A673 (cell line): ENCODE results near the gene PUS10.

Source experiments
- CTCF ChIP-seq: fragments of 300-800, 200-600 bp; sonication (generic); conservative IDR thresholded peaks from 2 replicates; pipeline ENCODE4 v1.5.1; 2017; ENCODE audit warnings: low read depth, mild to moderate bottlenecking, antibody characterized with exemption, low read length, moderate library complexity, mixed read lengths
- EZH2 ChIP-seq: fragments of 200-600 bp; sonication (generic); IDR thresholded peaks from 2 replicates; pipeline ENCODE4 v1.6.1; 2017; ENCODE audit warnings: borderline replicate concordance, low read depth, mild to moderate bottlenecking, mixed read lengths, antibody characterized with exemption, low read length; ENCODE audit not compliant: poor library complexity, severe bottlenecking

DNA sequence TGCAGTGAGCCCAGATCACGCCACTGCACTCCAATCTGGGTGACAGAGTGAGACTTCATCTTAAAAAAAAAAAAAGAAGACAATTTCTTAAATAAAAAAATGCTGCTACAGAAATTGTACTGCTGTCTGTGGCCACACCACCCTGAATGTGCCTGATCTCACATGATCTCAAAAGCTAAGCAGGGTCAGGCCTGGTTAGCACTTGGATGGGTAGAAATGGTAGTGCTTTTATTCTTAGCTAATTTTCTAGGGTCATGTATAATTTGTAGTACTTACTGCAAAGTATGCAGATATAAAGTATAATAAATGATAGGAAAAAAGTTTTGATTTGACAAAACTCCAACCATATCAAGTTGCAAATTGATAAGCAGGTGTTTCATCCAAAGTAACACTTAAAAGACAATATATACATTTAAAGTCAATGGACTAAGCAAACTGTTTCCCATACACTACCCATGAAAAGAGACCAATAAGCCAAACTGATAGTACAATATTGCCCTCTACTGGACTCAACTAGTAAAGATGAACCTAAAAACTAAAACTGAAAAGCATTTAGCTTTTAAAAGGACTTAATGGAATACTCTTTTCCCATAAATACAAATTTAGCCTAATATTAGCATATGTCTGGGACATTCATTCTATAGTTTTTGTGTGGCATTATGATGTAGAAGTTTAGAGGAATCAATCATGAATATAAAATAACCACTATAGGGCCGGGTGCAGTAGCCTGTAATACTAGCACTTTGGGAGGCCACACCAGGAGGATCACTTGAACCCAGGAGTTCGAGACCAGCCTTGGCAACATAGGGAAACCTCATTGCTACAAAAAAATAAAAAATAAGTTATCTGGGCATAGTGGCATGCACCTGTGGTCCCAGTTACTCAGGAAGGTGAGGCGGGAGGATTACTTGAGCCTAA is 19.2 kb downstream of the PUS10 start:
- TF ChIP-seq CTCF: peak; percentile 73
- TF ChIP-seq EZH2: no peak
